Loucy (cell line): ENCODE measurements around the gene ARAF.

Experiments used
- H2AFZ ChIP-seq: fragments of 200-600 bp; sonication (generic); 2 replicates; pipeline ENCODE4 v1.6.0; 2016; ENCODE audit warnings: antibody characterized with exemption, mild to moderate bottlenecking, low read length, moderate library complexity
- H3F3A ChIP-seq: fragments of 200-600 bp; 2 replicates; pipeline ENCODE4 v1.6.0; 2016; ENCODE audit warnings: antibody characterized with exemption, low read depth, mild to moderate bottlenecking
- H3K27me3 ChIP-seq: fragments of 200-600 bp; sonication (generic); 2 replicates; pipeline ENCODE4 v1.6.1; 2014; ENCODE audit warnings: low read length, mild to moderate bottlenecking; ENCODE audit not compliant: insufficient read depth, poor library complexity, severe bottlenecking
- H3K36me3 ChIP-seq: fragments of 200-600 bp; sonication (generic); 2 replicates; pipeline ENCODE4 v1.6.1; 2016; ENCODE audit warnings: low read length; ENCODE audit not compliant: insufficient read depth
- H3K4me1 ChIP-seq: fragments of 200-600 bp; sonication (generic); 2 replicates; pipeline ENCODE4 v1.5.1; 2014; ENCODE audit warnings: low read length, mild to moderate bottlenecking; ENCODE audit not compliant: insufficient read depth, poor library complexity, severe bottlenecking
- H3K4me2 ChIP-seq: fragments of 200-600 bp; sonication (generic); 2 replicates; pipeline ENCODE4 v1.6.0; 2014; ENCODE audit warnings: antibody characterized with exemption, low read length, low read depth, mild to moderate bottlenecking; ENCODE audit not compliant: poor library complexity, severe bottlenecking
- H3K4me3 ChIP-seq: fragments of 200-600 bp; sonication (generic); 2 replicates; pipeline ENCODE4 v1.5.1; 2014; ENCODE audit warnings: low read length, mild to moderate bottlenecking, mixed read lengths; ENCODE audit not compliant: poor library complexity, severe bottlenecking
- H3K79me2 ChIP-seq: fragments of 200-600 bp; sonication (generic); 2 replicates; pipeline ENCODE4 v1.6.1; 2014; ENCODE audit warnings: low read length; ENCODE audit not compliant: insufficient read depth
- H3K9ac ChIP-seq: fragments of 200-600 bp; sonication (generic); 2 replicates; pipeline ENCODE4 v1.6.0; 2014; ENCODE audit warnings: mild to moderate bottlenecking, low read depth, low read length, moderate library complexity; ENCODE audit not compliant: poor library complexity, severe bottlenecking
- H3K9me2 ChIP-seq: fragments of 200-600 bp; sonication (generic); replicated peaks from 2 replicates; pipeline ENCODE4 v1.6.1; 2016; ENCODE audit warnings: low read depth, low read length, mixed read lengths
- H3K9me3 ChIP-seq: fragments of 200-600 bp; sonication (generic); 2 replicates; pipeline ENCODE4 v1.6.1; 2014; ENCODE audit warnings: mild to moderate bottlenecking, antibody characterized with exemption, low read length, low read depth; ENCODE audit not compliant: insufficient read depth
- H4K20me1 ChIP-seq: fragments of 200-600 bp; sonication (generic); 2 replicates; pipeline ENCODE4 v1.6.0; 2014; ENCODE audit warnings: antibody characterized with exemption, low read length, mild to moderate bottlenecking; ENCODE audit not compliant: insufficient read depth, poor library complexity, severe bottlenecking
- CTCF ChIP-seq: fragments of 200-600 bp; sonication (generic); conservative IDR thresholded peaks from 2 replicates; pipeline ENCODE4 v1.5.1; 2014; ENCODE audit warnings: mild to moderate bottlenecking, antibody characterized with exemption, low read length
- EZH2phosphoT487 ChIP-seq: fragments of 200-600 bp; IDR thresholded peaks from 2 replicates; pipeline ENCODE4 v1.6.1; 2018; ENCODE audit warnings: antibody characterized with exemption, mild to moderate bottlenecking, moderate library complexity, borderline replicate concordance

ARAF gene

GRCh38 chrX:47564438-47565085 is 3.6 kb downstream of the ARAF start:
- Histone ChIP-seq H2AFZ (no peak overlapping the region), H4K20me1 (peaks cover 12% of the 10 kb centered on the region), H3K9me3 (no peaks in the 10 kb centered on the region), H3K27me3 (no peaks in the 10 kb centered on the region), H3F3A (no peaks in the 10 kb centered on the region), H3K36me3 (peaks cover 15% of the 10 kb centered on the region; the same call in 1 of the 2 replicates), H3K9me2 (no peaks in the 10 kb centered on the region), H3K4me1 (peaks cover 9% of the 10 kb centered on the region), H3K4me3 (no peak overlapping the region), H3K79me2 (peaks cover 34% of the 10 kb centered on the region), H3K4me2 (peak overlapping the region; percentile 84), H3K9ac (no peak overlapping the region)
- TF ChIP-seq CTCF, result 0 out of 2 replicates have a peak, but pooled peaks have one; percentile 16
- no peak for TF ChIP-seq EZH2phosphoT487

- no peaks in the 10 kb centered on the region for H3K9me2 ChIP-seq
- H4K20me1 ChIP-seq, result peaks cover 12% of the 10 kb centered on the region
- no peaks in the 10 kb centered on the region for H3K27me3 ChIP-seq
- peaks cover 6% of the 10 kb centered on the region for H3K4me1 ChIP-seq
- H3F3A ChIP-seq, result no peaks in the 10 kb centered on the region
- no peak overlapping the region for H2AFZ ChIP-seq
- H3K9ac ChIP-seq, result no peak overlapping the region
- no peak overlapping the region for H3K4me3 ChIP-seq
- peaks cover 20% of the 10 kb centered on the region; the same call in 1 of the 2 replicates for H3K36me3 ChIP-seq
- no peaks in the 10 kb centered on the region for H3K9me3 ChIP-seq
- no peak overlapping the region for H3K4me2 ChIP-seq
- peaks cover 20% of the 10 kb centered on the region for H3K79me2 ChIP-seq
- no peak for TF ChIP-seq CTCF
- TF ChIP-seq EZH2phosphoT487, result no peak
These were observed 5.8 kb downstream of the ARAF start for GRCh38 chrX:47566841-47567240.

- Histone ChIP-seq H2AFZ (no peak overlapping the region), H3K79me2 (peaks cover 6% of the 10 kb centered on the region; the same call in 1 of the 2 replicates), H3K9me2 (no peaks in the 10 kb centered on the region), H3K27me3 (no peaks in the 10 kb centered on the region), H3K4me3 (no peak overlapping the region), H3K36me3 (peaks cover 13% of the 10 kb centered on the region; the same call in 1 of the 2 replicates), H3K4me1 (peaks cover under 1% of the 10 kb centered on the region), H4K20me1 (no peaks in the 10 kb centered on the region), H3K4me2 (no peak overlapping the region), H3K9me3 (no peaks in the 10 kb centered on the region), H3F3A (no peaks in the 10 kb centered on the region), H3K9ac (no peak overlapping the region)
- peak; percentile 57 for TF ChIP-seq CTCF
- no peak for TF ChIP-seq EZH2phosphoT487
These were observed 7.8 kb downstream of the ARAF start for GRCh38 chrX:47568656-47569295.
